DND-41 (cell line): ENCODE measurements around the gene NDUFS2.

Source experiments
- ATAC-seq: fragments of 200-7000 bp; cut with Tn5 transposase; 3 replicates; pipeline ENCODE4 v1.9.1; 2021; ENCODE audit warnings: low read depth; ENCODE audit not compliant: insufficient read depth
- DNase-seq: peaks from one replicate; pipeline ENCODE4 v3.0.0-alpha.2; 2020
- H2AFZ ChIP-seq: 2 replicates; pipeline ENCODE4 v1.6.0; 2012; ENCODE audit warnings: low read depth, low read length
- H3K27ac ChIP-seq: 2 replicates; pipeline ENCODE4 v1.5.1; 2012; ENCODE audit warnings: low read length, inconsistent platforms
- H3K27me3 ChIP-seq: fragments of 200-600 bp; sonication (generic); 2 replicates; pipeline ENCODE4 v1.6.0; 2012; ENCODE audit warnings: low read length, mild to moderate bottlenecking, inconsistent platforms; ENCODE audit not compliant: insufficient read depth, poor library complexity
- H3K36me3 ChIP-seq: 2 replicates; pipeline ENCODE4 v1.5.1; 2012; ENCODE audit warnings: low read length, inconsistent platforms; ENCODE audit not compliant: insufficient read depth
- H3K4me1 ChIP-seq: 2 replicates; pipeline ENCODE4 v1.5.1; 2012; ENCODE audit warnings: mild to moderate bottlenecking, low read length; ENCODE audit not compliant: insufficient read depth
- H3K4me2 ChIP-seq: 2 replicates; pipeline ENCODE4 v1.6.0; 2012; ENCODE audit warnings: mild to moderate bottlenecking, moderate library complexity, low read length, inconsistent platforms; ENCODE audit not compliant: insufficient read depth
- H3K4me3 ChIP-seq, 2 experiments: fragments of 200-600 bp in 1 of 2; shearing (Covaris generic) in 1 of 2; 2 replicates each; pipeline ENCODE4 v1.5.1; 2012 to 2016; ENCODE audit warnings: inconsistent platforms in 2 of 2, low read length in 2 of 2, mild to moderate bottlenecking in 2 of 2, low read depth in 1 of 2, moderate library complexity in 1 of 2
- H3K79me2 ChIP-seq: 2 replicates; pipeline ENCODE4 v1.6.0; 2012; ENCODE audit warnings: low read length, inconsistent platforms; ENCODE audit not compliant: insufficient read depth
- H3K9ac ChIP-seq: 2 replicates; pipeline ENCODE4 v1.6.0; 2012; ENCODE audit warnings: low read depth, mild to moderate bottlenecking, inconsistent platforms, low read length, moderate library complexity
- H3K9me3 ChIP-seq: 2 replicates; pipeline ENCODE4 v1.5.1; 2012; ENCODE audit warnings: low read length, moderate library complexity, mild to moderate bottlenecking, inconsistent platforms; ENCODE audit not compliant: insufficient read depth, severe bottlenecking
- H4K20me1 ChIP-seq: 2 replicates; pipeline ENCODE4 v1.6.0; 2012; ENCODE audit warnings: low read length; ENCODE audit not compliant: insufficient read depth
- EZH2 ChIP-seq: IDR thresholded peaks from 3 replicates; pipeline ENCODE4 v1.6.1; 2012; ENCODE audit warnings: borderline replicate concordance, low read depth, mild to moderate bottlenecking, moderate library complexity, low read length, inconsistent platforms; ENCODE audit not compliant: severe bottlenecking
- TF ChIP-seq, protein P1 (sequence below): IDR thresholded peaks from 2 replicates; pipeline ENCODE4 v1.5.1; 2012; ENCODE audit warnings: borderline replicate concordance, low read length, moderate library complexity, mild to moderate bottlenecking; ENCODE audit not compliant: poor library complexity, severe bottlenecking; ENCODE audit errors: extremely low read depth

The NDUFS2 gene

DNA sequence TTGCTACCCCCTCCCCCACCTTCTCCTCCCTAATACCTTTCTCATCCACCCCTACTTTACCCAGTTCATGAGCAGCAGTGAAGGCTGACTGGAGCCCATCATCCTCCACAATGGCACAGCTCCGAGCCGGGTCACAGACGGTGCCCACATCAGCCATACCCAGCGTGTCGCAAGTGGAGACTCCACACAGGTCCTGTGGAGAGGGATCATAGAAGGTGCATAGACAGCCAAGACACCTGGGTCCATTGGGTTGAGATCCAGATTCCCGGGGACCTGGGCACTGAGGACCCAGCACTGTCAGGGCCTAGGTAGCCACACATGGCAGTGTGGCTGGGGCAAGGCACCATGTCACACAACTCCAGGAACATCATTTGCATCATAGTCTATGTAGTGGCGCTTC lies 6.1 kb upstream of the NDUFS2 start:
- no peak for TF ChIP-seq EZH2
- TF ChIP-seq, protein P1, sequence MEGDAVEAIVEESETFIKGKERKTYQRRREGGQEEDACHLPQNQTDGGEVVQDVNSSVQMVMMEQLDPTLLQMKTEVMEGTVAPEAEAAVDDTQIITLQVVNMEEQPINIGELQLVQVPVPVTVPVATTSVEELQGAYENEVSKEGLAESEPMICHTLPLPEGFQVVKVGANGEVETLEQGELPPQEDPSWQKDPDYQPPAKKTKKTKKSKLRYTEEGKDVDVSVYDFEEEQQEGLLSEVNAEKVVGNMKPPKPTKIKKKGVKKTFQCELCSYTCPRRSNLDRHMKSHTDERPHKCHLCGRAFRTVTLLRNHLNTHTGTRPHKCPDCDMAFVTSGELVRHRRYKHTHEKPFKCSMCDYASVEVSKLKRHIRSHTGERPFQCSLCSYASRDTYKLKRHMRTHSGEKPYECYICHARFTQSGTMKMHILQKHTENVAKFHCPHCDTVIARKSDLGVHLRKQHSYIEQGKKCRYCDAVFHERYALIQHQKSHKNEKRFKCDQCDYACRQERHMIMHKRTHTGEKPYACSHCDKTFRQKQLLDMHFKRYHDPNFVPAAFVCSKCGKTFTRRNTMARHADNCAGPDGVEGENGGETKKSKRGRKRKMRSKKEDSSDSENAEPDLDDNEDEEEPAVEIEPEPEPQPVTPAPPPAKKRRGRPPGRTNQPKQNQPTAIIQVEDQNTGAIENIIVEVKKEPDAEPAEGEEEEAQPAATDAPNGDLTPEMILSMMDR, result no peak
- Histone ChIP-seq H3K36me3 (no peaks in the 10 kb centered on the region), H3K4me2 (no peak overlapping the region), H3K4me3 (no peak overlapping the region), H3K79me2 (no peaks in the 10 kb centered on the region), H4K20me1 (no peaks in the 10 kb centered on the region), H3K4me1 (peaks cover 6% of the 10 kb centered on the region), H3K9me3 (no peaks in the 10 kb centered on the region), H3K27me3 (no peaks in the 10 kb centered on the region), H3K9ac (no peak overlapping the region), H2AFZ (no peak overlapping the region), H3K27ac (no peak overlapping the region)
- ATAC-seq (no peak), DNase-seq (no peak)

DNA sequence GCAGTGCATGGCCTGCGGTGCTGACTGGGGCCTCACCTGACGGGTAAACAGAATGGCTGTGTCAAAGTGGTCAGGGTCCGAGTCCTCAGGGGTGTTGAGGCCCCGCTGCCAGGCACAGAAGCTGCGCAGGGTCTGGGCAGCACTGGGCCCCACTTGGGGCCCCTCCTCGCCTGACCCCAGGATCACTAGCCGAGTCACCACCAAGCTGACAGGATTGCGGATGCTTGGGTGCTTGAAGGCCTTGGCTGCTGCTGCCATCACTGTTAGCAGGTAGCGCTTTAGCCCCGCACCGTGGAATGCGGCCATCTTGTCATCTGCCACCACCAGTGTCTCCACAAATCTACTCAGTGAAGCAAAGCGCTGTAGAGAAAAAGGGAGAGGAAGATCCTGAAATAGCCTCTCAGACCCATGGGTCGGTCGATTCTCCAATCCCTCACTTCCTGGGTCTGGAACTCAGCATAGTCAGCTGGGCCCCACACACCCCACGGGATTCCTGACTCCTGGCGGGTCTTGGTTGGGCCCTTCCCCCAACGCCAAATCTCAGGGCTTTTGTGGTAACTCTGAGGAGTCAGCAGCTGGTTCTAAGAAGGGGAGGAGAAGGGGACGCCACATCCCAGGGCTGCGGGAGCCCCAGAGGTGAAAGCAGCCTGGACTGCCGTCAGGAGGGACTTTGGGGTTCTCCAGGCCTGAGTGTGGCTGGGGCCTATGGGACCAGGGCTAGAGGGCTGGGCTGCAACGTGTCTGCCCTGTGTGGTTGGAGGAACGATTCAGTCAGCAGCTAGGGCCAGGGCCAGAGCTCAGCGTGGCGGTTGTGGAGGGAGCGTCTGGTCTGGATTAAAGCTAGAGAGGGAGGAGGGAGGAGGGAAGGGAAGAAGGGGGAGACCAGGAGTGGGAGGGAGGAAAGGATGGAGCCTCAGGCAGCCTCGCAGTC lies 5.4 kb upstream of the NDUFS2 start:
- H3K27me3 ChIP-seq, result no peaks in the 10 kb centered on the region
- DNase-seq, result no peak
- H2AFZ ChIP-seq, result no peak overlapping the region
- H3K4me1 ChIP-seq, result peaks cover 13% of the 10 kb centered on the region
- H3K4me3 ChIP-seq, result no peak overlapping the region
- ATAC-seq, result no peak
- no peaks in the 10 kb centered on the region for H4K20me1 ChIP-seq
- H3K9me3 ChIP-seq, result no peaks in the 10 kb centered on the region
- no peaks in the 10 kb centered on the region for H3K79me2 ChIP-seq
- no peak overlapping the region for H3K27ac ChIP-seq
- no peak overlapping the region for H3K9ac ChIP-seq
- H3K36me3 ChIP-seq, result no peaks in the 10 kb centered on the region
- no peak overlapping the region for H3K4me2 ChIP-seq
- TF ChIP-seq EZH2, result no peak
- TF ChIP-seq, protein P1, result no peak

- TF ChIP-seq EZH2, result no peak
- TF ChIP-seq, protein P1, result no peak
- Histone ChIP-seq H2AFZ (no peak overlapping the region), H3K9ac (no peak overlapping the region), H4K20me1 (no peaks in the 10 kb centered on the region), H3K9me3 (no peaks in the 10 kb centered on the region), H3K4me2 (no peak overlapping the region), H3K36me3 (no peaks in the 10 kb centered on the region; the same call in 1 of the 2 replicates), H3K27ac (no peak overlapping the region), H3K27me3 (no peaks in the 10 kb centered on the region), H3K4me3 (no peak overlapping the region), H3K79me2 (peaks cover 5% of the 10 kb centered on the region), H3K4me1 (peaks cover 14% of the 10 kb centered on the region)
- ATAC-seq (no peak), DNase-seq (no peak)
These were observed 4.5 kb upstream of the NDUFS2 start for GRCh38 chr1:161197560-161198193.
